ENCODE data around the gene EFCAB8.
"Not testable (repeated sequence)": the region's sequence is repeated elsewhere in the genome, so short reads cannot be mapped to it uniquely, and the experiment has no call there.

EFCAB8 gene

DNA sequence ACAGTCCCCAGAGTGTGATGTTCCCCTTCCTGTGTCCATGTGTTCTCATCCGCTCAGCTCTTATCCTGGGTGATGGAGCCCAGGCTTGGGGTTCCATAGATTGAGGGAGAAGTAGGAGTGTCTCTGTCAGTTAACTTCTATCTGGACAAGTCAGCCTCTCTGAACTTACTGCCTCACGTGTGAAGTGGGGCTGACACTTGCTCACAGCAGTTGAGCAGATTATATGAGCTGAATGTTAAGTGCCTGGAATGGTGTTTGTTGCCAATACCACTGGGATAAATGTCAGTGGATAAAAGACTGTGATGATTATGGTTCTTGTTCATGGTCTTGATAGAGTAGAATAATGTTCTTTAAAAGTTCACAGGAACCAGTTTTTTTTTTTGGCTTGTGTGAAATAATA lies 17.1 kb upstream of the EFCAB8 start:
- no peak for DNase-seq

DNA sequence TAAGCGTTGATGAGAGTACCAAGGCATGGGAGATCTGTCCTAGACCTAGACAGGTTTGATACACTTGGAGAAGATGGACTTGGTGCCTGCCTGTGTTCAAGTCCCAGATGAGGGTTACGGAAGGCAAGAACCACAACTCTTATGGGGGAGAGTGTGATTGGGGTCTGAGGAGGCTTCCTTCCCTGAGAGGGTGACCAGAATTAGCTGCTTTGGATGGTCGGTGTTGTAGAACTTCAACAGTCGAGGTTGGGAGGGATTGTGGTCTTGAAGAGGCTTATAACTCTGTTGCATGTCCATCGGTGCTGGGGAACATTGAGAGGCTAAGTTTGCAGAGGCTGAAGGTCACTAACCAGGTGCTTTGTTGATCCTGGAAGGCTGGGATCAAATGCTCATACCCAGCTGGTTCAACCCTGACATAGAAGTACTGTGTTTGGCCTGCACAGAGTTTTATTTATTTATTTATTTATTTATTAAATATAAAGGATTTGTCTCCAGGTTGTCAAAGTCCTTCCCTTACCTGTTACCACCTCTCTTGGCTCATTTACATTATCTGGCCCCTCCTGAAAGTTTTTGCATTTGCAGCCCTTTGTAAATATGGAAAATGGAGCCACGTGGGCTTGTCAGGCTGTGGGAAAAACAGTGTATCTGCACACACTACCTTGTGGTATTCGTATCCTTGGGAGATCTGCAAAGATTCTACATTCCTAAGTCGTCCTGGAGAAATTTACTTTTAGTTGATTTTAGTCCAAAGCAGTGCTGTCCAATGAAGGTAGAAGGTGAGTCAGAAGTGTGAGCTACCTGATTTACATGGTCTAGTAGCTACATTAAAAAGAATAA lies 15.8 kb upstream of the EFCAB8 start:
- no peak for DNase-seq

DNA sequence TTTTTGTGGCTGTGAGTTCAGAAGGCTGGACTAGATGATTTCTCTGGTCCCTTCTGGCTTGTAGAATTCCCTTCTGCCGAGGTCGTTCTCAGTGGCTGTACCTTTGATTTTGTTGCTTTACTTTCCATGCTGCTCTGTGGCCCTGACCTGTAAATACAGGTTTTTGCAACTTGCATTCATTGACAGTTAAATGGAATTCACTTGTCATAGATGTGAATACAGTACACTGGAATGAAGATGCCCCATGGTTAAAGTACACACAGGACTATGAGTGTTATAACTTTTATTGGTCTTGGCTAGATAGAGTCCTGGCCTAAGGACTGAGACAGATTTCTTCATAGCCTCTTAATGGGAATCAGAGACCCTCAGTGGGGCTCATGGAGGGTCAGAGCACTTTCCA lies 12.9 kb upstream of the EFCAB8 start:
- no peak for DNase-seq

DNA sequence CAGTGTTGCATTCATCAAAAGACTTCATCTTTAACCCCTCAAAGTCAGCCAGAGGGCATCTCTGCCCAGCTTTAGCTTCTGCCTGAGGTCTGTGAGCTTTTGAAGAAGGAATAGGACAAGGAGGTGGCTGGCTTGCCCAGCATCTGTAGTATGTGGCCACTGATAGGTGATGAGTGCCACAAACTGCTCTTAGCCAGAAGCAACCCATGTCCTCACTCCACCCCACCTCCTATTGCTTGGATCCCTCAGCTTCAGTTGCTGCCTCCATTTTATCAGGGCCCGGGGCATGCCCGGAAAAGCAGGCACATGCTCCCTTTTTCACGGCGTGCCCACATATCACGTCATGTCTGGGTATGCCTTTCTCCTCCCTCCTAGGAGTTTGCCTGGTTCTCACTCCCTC lies 11.9 kb upstream of the EFCAB8 start:
- DNase-seq: no peak

DNA sequence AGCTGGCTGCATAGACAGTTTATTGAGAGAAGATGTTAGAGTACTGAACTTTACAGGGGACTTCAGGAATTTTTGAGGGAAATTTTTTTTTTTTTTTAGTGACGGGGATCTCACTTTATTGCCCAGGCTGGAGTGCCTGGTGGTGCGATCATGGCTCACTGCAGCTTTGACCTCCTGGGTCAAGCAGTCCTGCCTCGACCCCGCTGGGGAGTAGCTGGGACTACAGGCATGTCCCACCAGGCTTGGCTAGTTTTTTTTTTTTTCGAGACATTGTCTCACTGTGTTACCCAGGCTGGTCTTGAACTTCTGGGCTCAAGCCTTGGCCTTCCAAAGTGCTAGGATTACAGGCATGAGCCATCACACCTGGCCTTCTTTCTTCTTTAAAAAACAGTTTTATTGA lies 10.8 kb upstream of the EFCAB8 start:
- no peak for DNase-seq

DNA sequence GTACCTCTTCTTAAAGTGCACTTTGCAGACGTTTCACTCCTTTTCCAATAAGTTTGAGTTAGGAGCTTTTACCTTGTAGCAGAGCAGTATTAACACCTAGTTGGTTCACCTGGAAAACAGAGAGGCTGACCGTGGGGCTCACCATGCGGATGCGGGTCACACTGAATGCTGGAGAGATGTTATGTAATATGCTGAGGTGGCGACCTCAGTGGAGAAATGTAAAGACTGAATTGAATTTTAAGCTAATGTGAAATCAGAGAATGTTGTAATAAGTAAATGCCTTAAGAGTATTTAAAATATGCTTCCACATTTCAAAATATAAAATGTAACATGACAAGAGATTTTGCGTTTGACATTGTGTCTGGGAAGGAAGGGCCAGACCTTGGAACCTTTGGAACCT lies 9.9 kb upstream of the EFCAB8 start:
- no peak for DNase-seq

- no peak for DNase-seq
Observed at GRCh38 chr20:32849577-32849976, 9.1 kb upstream of the EFCAB8 start.

DNA sequence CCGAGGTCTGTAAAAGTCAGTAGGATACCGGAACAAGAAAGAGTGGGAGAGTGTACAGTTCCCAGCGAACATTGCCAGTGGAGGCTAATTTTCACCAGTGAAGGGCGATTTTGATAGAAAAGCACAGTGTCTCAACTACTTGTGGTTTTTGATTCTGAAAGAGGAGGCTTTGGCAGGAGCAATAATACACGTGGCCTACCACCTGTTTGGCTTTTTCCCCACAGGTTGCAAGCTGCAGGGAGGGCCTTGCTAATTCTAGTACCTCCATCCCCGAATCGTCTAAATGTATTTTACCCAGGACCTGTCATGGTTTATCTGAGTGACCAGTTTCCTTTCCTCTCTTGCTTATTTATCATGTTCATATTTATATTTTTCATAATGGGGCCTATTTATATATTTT lies 3.3 kb upstream of the EFCAB8 start:
- DNase-seq: no peak

DNA sequence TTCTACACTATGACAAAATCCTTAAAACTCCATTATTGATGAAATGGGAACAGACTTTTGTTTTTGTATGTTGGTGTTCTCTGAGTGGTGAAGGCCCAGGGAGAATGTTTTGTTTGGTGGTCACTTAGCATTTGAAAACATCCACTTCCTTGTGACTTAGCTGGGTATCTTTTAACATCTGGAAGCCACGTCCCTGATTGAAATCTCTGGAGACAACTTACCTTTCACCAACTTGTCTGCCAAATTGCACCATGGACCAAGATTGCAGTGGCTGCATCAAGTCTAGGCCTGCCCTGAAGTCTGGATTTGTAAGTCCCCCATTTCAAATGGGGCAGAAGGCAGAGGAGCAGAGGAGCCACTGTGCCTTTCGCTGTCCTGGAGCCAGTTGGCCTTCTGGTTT lies 534 bp upstream of the EFCAB8 start:
- no peak for DNase-seq

DNA sequence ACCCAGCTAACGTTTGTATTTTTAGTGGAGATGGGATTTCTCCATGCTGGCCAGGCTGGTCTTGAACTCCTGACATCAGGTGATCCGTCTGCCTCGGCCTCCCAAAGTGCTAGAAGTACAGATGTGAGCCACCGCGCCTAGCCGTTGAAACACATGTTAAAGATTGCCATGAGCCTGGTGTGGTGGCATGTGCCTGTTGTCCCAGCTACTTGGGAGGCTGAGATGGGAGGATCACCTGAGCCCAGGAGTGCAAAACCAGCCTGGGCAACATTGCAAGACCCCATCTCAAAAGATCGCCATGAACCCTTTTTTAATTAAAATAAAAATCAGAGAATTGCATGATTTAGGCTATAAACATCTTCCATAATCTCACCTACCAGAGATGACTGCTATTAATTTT lies 2.7 kb downstream of the EFCAB8 start:
- no peak for DNase-seq

- DNase-seq: no peak
Observed at GRCh38 chr20:32869562-32869961, 10.8 kb downstream of the EFCAB8 start.

- not testable (repeated sequence) for DNase-seq
Observed at GRCh38 chr20:32870526-32870925, 11.8 kb downstream of the EFCAB8 start.

DNA sequence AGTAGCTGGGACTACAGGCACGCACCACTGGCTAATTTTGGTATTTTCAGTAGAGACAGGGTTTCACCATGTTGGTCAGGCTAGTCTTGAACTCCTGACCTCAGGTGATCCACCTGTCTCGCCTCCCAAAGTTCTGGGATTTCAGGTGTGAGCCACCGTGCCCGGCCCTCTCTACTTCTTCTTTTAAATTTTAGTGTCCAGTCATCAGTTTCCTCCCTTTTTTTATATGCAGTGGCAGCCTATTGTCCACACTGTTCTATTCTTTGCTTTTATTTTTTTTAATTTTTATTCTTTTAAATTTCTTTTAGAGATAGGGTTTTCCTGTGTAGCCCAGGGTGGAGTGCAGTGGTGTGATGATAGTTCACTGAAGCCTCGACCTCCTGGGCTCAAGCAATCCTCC lies 12.3 kb downstream of the EFCAB8 start:
- no peak for DNase-seq

DNA sequence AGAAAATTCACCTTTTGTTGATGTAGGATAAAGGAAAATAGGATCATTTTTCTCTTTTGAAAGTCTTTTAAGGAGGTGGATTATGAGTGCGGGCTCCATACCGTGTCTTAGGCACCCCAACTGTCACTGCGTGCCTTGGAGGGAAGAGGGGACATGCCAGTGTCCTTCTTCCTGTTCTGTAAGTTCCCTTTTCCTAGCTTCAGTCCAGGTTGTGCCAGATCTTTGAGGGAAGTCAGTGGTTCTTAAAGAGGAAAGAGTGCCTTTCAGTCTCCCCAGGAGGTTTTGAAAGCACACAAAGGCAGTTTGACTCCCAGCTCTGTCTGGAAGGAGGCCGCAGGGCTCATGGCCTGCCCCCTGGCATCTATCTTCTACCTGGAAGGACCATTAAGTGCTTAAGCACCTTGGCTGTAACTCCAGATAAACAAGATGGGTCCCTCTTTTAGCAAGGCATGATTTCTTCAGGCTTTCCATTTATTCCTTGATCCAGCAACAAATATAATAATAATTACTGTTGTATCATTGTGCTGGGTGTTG lies 13.0 kb downstream of the EFCAB8 start:
- no peak for DNase-seq

- DNase-seq: no peak
Observed at GRCh38 chr20:32872266-32872665, 13.5 kb downstream of the EFCAB8 start.

DNA sequence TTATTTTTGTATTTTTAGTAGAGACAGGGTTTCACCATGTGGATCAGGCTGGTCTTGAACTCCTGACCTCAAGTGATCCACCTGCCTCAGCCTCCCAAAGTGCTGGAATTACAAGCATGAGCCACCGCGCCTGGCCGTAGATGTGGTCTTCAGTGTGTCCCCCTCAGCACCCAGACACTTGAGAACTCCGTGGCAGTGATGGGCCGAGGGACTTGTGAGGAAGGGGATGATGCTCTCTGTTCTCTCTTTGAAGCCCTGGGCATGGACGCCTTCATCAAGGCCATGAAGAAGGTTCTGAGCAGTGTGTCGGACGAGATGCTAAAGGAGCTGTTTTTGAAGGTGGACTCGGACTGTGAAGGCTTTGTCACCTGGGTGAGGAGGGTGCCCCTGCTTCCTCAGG lies 16.9 kb downstream of the EFCAB8 start:
- DNase-seq: no peak

- DNase-seq: peak in 1 of 2 experiments; percentile 20
Observed at GRCh38 chr20:32877507-32877906, 18.8 kb downstream of the EFCAB8 start.

DNA sequence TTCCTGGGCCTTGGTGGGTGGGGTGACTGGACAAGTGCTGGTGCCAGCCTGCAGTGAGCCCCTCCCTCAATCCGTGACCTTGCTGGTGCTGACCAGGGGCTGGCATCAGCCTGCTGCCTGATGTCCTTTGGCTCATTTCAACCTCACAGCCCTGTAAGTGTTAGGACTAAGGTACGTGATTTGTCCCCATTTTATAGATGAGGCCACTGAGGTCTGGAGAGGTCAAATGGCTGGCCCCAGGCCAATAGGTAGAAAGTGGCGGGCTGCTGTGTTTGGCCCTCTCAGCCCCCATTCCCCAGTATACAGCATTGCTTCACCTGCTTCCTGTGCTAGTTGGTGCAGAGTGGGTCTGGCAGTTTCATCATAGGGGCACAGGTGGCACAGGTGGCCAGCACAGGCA lies 20.1 kb downstream of the EFCAB8 start:
- DNase-seq: no peak

- DNase-seq: no peak
Observed at GRCh38 chr20:32879538-32879937, 20.8 kb downstream of the EFCAB8 start.

GRCh38 chr20:32880635-32881034 lies 21.9 kb downstream of the EFCAB8 start:
- no peak for DNase-seq

DNA sequence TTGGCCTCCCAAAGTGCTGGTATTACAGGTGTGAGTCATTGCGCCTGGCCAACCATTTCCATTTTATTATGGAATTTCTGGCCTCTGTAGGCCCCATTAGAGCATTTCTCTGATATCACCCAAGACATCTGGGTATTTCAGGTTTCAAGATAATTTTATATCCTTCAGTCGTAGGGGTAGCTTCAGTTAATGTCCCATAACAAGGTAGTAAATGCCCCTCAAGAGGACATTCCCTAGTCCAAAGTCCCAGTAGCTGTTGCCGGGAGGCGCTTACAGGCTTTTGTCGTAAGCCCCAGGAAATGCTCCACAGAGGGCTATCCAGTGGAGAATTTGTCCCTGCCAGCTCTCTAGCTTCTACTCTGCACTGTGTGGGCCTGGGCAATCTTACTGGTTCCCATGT lies 24.4 kb downstream of the EFCAB8 start:
- DNase-seq: no peak

DNA sequence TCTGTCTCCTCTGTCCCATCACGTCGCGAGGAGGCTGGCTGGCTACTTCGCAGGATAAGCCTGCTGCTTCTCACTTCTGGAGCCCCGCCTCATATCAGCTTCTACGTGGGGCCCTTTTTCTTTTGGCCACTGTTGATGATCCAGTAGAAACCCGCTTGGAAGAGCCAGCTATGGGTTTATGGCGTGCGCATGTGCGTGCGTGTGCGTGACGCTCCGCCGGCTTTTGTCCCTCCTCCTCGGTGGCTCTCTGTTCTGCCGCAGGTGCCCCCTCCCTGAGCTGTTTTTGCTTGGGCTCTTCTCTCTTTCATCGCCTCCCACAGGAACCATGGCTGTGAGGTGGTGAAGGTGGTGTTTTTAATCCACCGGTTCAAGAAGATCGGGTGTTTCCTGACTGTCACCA lies 26.5 kb downstream of the EFCAB8 start:
- DNase-seq: no peak

- DNase-seq: no peak
Observed at GRCh38 chr20:32885952-32886351, 27.2 kb downstream of the EFCAB8 start.

DNA sequence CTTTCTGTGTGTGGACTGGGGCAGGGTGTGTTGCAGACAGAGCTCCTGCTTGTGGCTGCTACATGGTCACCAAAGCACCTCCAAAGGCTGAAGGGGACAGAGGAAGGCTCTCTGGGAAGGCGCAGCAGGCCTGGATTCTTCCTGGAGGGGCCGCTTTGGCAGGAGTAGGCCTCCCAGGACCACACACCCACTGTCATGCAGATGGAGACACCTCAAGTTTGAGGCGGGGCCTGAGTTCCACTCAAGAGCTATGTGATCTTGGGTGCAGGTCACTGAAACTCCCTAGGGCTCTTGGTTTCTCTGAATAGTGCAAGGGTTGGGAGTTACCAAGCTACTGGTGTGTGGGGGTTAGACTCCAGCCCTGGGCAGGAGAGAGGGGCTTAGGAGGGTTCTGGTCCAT lies 27.9 kb downstream of the EFCAB8 start:
- no peak for DNase-seq

DNA sequence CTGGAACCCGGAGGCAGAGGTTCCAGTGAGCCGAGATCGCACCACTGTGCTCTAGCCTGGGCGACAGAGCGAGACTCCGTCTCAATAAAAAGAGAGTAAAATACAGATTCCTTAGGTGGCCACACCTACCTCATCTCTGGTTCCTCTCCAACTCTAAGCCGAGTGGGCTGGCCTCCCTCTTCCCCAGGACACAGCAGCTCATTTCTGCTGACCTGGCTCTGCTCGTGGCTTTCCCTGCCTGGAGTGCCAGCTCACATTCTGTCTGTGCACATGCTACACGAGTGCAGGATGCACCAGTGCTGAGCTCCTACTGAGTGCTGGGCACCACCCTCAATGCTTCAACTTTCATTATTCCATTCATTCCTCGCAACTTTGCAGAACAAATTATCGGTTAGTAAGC lies 28.8 kb downstream of the EFCAB8 start:
- no peak for DNase-seq

All from NCI-H446 (cell line).